Memory B cell (primary cell): Measurements from ENCODE around the gene CACNA2D2.

Experiments used
- ATAC-seq: fragments of 150-1000 bp; cut with Tn5 transposase; 2 replicates; pipeline ENCODE4 v1.10.0; 2021; ENCODE audit warnings: low read depth, mild to moderate bottlenecking, moderate library complexity
- DNase-seq, 2 donors: peaks; one replicate each; pipeline ENCODE4 v3.0.0; 2022; ENCODE audit warnings: low spot score in 2 of 2
- H3K27ac Mint-ChIP-seq: one replicate; pipeline ENCODE4 v1.8.0; 2022; ENCODE audit warnings: mild to moderate bottlenecking, moderate library complexity, mixed read lengths
- H3K27me3 Mint-ChIP-seq: one replicate; pipeline ENCODE4 v1.8.0; 2022; ENCODE audit warnings: mixed read lengths
- H3K36me3 Mint-ChIP-seq: one replicate; pipeline ENCODE4 v1.8.0; 2022; ENCODE audit warnings: mild to moderate bottlenecking, mixed read lengths
- H3K4me1 Mint-ChIP-seq: one replicate; pipeline ENCODE4 v1.8.0; 2022; ENCODE audit warnings: mixed read lengths
- H3K4me3 Mint-ChIP-seq: one replicate; pipeline ENCODE4 v1.8.0; 2022; ENCODE audit warnings: mild to moderate bottlenecking, moderate library complexity, mixed read lengths
- H3K9me3 Mint-ChIP-seq: one replicate; pipeline ENCODE4 v1.8.0; 2022; ENCODE audit warnings: mixed read lengths

The CACNA2D2 gene

GRCh38 chr3:50388016-50388719 is 115.3 kb downstream of the CACNA2D2 start:
- Mint-ChIP-seq H3K9me3 (no peaks in the 10 kb centered on the region), H3K4me1 (no peaks in the 10 kb centered on the region), H3K36me3 (no peaks in the 10 kb centered on the region), H3K4me3 (no peak overlapping the region), H3K27me3 (peaks cover 4% of the 10 kb centered on the region), H3K27ac (no peak overlapping the region)
- ATAC-seq (no peak), DNase-seq (no peak)

GRCh38 chr3:50385754-50386153 is 117.7 kb downstream of the CACNA2D2 start:
- Mint-ChIP-seq H3K9me3 (no peaks in the 10 kb centered on the region), H3K4me1 (no peaks in the 10 kb centered on the region)

DNA sequence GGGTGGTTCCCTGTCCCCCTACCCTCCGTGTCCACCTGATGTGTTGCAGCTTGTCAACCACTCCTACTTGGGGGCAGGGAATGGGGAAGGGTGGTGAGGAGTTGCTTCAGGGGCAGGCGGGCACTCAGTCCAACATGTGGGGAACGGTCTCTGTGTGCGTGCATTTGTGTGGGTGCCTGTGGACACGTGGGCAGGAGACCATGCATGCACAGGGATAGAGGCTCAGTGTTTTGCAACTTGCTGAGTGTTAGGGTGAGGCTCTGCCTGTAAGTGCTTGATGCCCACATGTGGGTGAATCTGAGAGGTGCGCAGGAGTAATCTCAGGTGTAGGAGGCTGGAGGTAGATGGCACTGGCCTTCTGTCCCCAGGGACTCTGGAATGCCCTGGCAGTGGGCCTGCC is 119.7 kb downstream of the CACNA2D2 start:
- DNase-seq, result no peak
- no peaks in the 10 kb centered on the region for H3K4me1 Mint-ChIP-seq
- no peaks in the 10 kb centered on the region for H3K9me3 Mint-ChIP-seq
- no peak overlapping the region for H3K27ac Mint-ChIP-seq
- peaks cover 4% of the 10 kb centered on the region for H3K27me3 Mint-ChIP-seq
- no peak for ATAC-seq
- no peaks in the 10 kb centered on the region for H3K36me3 Mint-ChIP-seq
- H3K4me3 Mint-ChIP-seq, result no peak overlapping the region

More at GRCh38 chr3:50385754-50386153, 117.7 kb downstream of the CACNA2D2 start:
- Mint-ChIP-seq H3K27ac (no peak overlapping the region), H3K27me3 (peaks cover 4% of the 10 kb centered on the region), H3K4me3 (no peak overlapping the region), H3K36me3 (no peaks in the 10 kb centered on the region)
- no peak for DNase-seq
- ATAC-seq, result no peak

DNA sequence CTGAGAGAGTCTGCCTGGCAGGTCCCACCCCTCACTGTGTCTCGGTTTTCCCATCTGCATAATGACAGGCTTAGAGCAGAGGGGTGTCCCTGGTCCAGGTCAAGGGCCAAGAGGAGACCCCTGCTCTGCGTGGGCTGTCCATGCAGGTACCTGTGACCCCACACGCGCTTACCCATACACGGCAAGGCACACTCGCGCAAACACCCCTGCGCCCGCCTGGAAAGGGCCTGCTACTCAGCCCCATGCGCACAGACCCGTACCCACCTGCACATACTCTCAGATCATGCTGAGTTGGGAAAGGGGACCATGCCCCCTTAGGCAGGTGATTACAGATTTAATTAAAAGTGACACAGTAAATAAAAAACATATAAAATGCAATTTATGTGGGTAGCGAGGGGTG is 120.7 kb downstream of the CACNA2D2 start:
- H3K4me1 Mint-ChIP-seq, result no peaks in the 10 kb centered on the region
- ATAC-seq (no peak), DNase-seq (no peak)
- no peaks in the 10 kb centered on the region for H3K36me3 Mint-ChIP-seq
- peaks cover 7% of the 10 kb centered on the region for H3K27me3 Mint-ChIP-seq
- no peak overlapping the region for H3K27ac Mint-ChIP-seq
- no peaks in the 10 kb centered on the region for H3K9me3 Mint-ChIP-seq
- no peak overlapping the region for H3K4me3 Mint-ChIP-seq

DNA sequence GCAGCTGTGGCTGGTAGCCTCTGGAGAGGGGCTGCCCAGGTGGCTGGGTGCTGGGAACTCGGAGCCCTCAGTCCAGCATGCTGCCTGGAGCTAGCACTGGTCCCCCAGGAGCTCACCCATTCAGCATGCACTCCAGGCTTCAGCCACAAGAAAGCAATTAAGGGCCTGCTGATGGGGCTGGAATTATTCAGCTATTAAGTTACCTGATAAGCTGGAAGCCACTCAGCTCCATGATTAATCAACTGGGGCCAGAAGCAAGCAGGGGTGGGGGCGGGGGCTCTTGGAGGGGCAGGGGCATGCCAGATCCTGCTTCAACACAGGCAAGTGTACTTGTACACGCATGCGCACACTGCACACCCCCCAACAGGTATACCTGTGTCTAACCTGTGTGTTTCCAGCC is 122.1 kb downstream of the CACNA2D2 start:
- H3K27me3 Mint-ChIP-seq, result peaks cover 7% of the 10 kb centered on the region
- no peak overlapping the region for H3K27ac Mint-ChIP-seq
- no peak for ATAC-seq

DNA sequence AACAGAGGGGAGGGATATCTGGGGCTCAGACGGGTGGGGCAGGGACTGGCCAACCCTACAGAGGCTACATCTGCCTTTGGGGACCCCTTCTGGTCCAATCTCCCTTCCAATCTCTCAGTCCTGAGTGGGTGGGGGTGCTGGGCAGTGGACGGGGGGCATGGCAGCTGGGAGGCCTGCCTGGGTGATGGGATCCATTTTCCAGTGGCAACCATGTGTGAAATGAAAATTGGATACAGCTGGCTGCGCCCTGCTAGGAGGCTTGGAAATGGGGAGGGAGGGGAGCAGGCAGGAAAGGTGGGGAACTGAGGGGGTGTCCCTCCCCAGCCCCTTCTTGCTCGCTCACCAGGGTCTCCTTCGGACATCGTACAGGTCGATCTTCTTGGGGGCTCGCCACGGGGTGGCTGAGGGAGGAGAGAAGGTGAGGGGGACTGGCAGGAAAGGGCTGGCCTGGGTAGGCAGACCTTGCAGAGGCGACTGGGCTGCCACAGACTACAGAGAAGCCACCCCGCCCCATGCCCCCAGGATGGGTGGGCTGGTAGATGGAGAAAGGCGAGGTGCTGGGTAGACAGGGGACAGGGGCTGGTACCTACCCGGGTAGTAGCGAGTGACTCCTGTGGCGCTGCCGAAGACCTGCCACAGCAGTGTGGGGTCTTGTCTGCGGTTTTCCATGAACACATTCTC is 122.9 kb downstream of the CACNA2D2 start:
- DNase-seq (no peak), ATAC-seq (no peak)
- Mint-ChIP-seq H3K36me3 (no peaks in the 10 kb centered on the region), H3K4me3 (no peak overlapping the region), H3K9me3 (no peaks in the 10 kb centered on the region), H3K4me1 (no peaks in the 10 kb centered on the region), H3K27me3 (peaks cover 7% of the 10 kb centered on the region), H3K27ac (no peak overlapping the region)

More for the DNA sequence above, 122.1 kb downstream of the CACNA2D2 start:
- Mint-ChIP-seq H3K9me3 (no peaks in the 10 kb centered on the region), H3K36me3 (no peaks in the 10 kb centered on the region), H3K4me1 (no peaks in the 10 kb centered on the region), H3K4me3 (no peak overlapping the region)
- DNase-seq, result no peak

- peaks cover 4% of the 10 kb centered on the region for H3K27me3 Mint-ChIP-seq
- no peak overlapping the region for H3K4me3 Mint-ChIP-seq
- no peaks in the 10 kb centered on the region for H3K36me3 Mint-ChIP-seq
- DNase-seq (no peak), ATAC-seq (no peak)
- no peak overlapping the region for H3K27ac Mint-ChIP-seq
- H3K4me1 Mint-ChIP-seq, result peaks cover under 1% of the 10 kb centered on the region
- H3K9me3 Mint-ChIP-seq, result no peaks in the 10 kb centered on the region
These were observed 124.7 kb downstream of the CACNA2D2 start for GRCh38 chr3:50378757-50379156.

DNA sequence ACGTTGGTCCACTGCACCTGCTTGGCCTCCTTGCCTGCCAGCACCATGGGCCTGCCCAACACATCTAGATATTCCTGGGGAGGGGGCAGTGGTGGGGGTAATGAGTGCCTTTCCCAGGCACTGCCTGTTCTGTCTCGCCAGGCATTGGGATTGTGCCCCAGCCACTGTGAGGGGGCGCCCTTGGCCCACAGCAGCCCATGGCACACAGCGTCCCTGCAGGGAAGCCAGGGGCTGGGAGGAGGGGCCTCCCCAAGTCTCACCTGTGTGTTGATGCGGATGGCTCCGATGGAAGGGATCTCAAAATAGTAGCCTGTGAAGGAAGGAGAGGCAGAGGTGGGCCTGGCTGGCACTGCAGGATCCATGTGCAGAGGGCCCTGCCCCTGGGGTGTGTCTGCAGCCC is 125.4 kb downstream of the CACNA2D2 start:
- H3K36me3 Mint-ChIP-seq, result no peaks in the 10 kb centered on the region
- H3K27ac Mint-ChIP-seq, result no peak overlapping the region
- no peaks in the 10 kb centered on the region for H3K9me3 Mint-ChIP-seq
- H3K4me1 Mint-ChIP-seq, result peaks cover 6% of the 10 kb centered on the region
- peaks cover 8% of the 10 kb centered on the region for H3K27me3 Mint-ChIP-seq
- no peak for ATAC-seq
- no peak overlapping the region for H3K4me3 Mint-ChIP-seq
- no peak for DNase-seq

DNA sequence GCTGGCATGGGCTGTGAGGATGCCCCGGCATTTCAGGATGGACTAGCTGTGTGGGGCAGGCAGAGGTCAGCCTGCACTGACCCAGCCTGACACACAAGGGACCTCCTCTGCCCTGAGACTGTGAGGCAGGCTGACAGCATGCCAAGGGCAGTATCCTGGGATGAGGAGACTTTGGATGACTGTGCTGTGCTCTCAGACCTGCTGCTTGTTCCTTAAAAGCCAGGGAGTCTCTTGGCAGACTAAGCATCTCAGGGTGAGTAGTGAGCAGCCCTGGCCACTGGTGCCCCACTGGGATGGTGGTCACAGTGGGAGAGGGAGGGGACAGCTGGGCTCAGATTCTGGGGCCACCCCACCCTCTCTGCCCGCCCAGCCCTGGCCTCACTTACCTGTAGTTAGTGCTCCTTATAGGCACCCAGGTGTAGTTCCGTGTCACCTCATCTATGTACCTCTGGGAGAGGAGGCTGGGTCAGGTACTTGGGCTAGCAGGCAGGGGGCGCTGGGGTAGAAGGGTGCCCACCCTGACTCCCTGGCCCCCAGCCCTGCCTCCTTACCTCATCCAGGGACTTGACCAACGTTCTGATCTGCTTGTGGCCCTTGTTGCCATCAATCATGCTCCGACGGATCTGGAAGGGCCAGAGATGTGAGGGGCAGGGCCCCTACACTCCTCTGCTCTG is 128.0 kb downstream of the CACNA2D2 start:
- no peaks in the 10 kb centered on the region for H3K36me3 Mint-ChIP-seq
- H3K27ac Mint-ChIP-seq, result no peak overlapping the region
- H3K4me3 Mint-ChIP-seq, result no peak overlapping the region
- H3K4me1 Mint-ChIP-seq, result peaks cover 7% of the 10 kb centered on the region
- DNase-seq (no peak), ATAC-seq (peak; percentile 47)
- H3K27me3 Mint-ChIP-seq, result peaks cover 13% of the 10 kb centered on the region
- no peaks in the 10 kb centered on the region for H3K9me3 Mint-ChIP-seq

- Mint-ChIP-seq H3K36me3 (no peaks in the 10 kb centered on the region), H3K9me3 (no peaks in the 10 kb centered on the region), H3K4me1 (peaks cover 7% of the 10 kb centered on the region), H3K27me3 (peaks cover 13% of the 10 kb centered on the region), H3K27ac (no peak overlapping the region), H3K4me3 (no peak overlapping the region)
- ATAC-seq, result no peak
- DNase-seq, result no peak
These were observed 128.8 kb downstream of the CACNA2D2 start for GRCh38 chr3:50374363-50375257.

DNA sequence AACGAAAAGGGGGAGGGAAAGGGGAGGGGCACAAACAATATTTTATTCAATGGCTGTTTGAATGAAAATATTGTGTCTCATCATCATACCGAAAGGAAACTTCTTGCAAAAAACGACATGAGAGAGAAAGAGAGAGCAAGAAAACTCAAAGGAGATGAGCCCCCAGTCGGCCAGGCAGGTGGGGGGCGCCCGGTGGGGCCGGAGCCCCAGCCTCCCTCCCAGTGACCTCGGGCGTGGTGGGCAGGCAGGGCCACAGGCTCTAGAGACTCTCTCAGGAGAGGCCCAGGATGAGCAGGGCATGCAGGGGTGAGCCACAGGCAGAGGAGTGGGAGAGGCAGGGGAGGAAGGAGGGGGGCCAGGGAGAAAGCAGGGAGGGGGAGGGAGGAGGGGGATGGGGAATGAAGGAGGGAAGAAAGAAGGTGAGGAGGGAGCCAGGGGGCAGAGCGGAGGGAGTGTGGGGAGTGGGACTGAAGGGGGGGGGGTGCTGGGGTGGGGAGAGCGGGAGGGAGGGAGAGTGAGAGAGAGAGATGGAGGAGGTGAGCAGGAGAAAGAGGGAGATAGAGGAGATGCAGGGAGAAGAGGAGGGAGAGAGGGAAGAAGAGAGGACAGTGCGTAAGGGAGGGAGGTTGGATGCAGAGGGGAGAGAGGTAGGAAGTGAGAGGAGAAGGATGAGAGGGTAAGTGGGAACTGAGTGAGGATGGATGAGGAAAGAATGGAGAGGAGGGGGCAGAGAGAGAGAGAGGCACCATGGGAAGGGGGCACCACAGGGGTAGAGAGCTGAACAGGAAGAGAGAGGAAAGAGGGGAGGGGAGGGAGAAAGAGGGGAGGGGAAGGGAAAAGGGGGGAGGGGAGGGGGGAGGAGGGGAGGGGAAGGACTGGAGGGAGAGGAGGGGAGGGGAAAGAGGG is 130.0 kb downstream of the CACNA2D2 start:
- Mint-ChIP-seq H3K9me3 (no peaks in the 10 kb centered on the region), H3K27me3 (peaks cover 16% of the 10 kb centered on the region), H3K27ac (peak overlapping the region; percentile 9), H3K4me3 (no peak overlapping the region), H3K4me1 (peaks cover 8% of the 10 kb centered on the region), H3K36me3 (no peaks in the 10 kb centered on the region)
- no peak for DNase-seq
- ATAC-seq, result no peak

DNA sequence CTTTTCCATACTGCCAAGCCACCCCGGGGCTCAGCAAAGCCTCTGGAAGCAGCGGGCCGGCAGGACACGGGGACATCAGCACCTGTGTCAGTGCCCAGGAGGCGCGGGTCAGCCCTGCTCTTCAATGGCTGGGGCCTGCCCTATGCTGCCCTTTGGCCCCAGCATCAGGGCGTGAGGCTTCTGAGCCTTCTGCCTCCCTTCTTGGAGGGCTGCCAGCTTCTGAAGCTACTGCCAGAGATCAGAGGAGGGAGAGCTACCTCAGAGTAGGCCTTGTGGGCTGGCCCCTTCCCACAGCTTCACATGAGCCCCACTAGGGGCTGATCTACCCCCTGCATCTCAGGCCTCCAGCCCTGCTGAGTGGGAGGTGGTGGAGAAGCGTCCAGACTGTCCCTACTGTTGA is 131.1 kb downstream of the CACNA2D2 start:
- Mint-ChIP-seq H3K27me3 (peaks cover 14% of the 10 kb centered on the region), H3K4me1 (peaks cover 10% of the 10 kb centered on the region), H3K9me3 (no peaks in the 10 kb centered on the region), H3K27ac (no peak overlapping the region), H3K4me3 (no peak overlapping the region), H3K36me3 (no peaks in the 10 kb centered on the region)
- DNase-seq, result no peak
- no peak for ATAC-seq

DNA sequence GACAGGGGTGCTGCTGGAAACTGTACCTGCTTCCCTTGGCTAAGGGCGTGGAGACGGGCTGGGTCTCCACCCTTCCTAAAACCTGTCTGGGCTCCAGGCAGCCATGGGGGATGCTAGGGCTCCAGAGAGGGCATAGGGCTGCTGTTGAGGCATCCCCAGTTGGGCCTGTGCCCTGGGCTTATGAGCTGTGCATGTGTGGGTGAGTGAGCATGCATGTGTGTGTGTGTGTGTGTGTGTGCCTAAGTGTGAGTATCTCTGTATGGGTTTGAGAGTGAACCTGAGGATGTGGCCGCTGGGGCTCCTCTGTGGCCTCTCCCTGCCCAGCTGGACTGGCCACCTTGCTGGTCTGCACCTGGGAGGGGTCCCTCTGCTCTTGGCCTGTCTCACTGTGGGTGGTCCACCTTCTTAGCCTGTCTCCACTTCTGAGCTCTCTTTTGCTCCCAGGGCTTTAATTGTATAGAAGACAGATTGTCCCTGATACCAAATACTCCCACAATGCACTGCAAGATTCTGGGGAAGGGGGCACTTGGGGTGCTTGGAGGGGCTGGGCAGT is 132.2 kb downstream of the CACNA2D2 start:
- Mint-ChIP-seq H3K36me3 (no peaks in the 10 kb centered on the region), H3K9me3 (no peaks in the 10 kb centered on the region), H3K27me3 (peaks cover 14% of the 10 kb centered on the region), H3K4me3 (no peak overlapping the region), H3K27ac (no peak overlapping the region), H3K4me1 (peaks cover 11% of the 10 kb centered on the region)
- ATAC-seq (no peak), DNase-seq (no peak)
